GM21367 (cell line): Measurements from ENCODE around the gene SLC38A9.
"Not testable (repeated sequence)": the region's sequence is repeated elsewhere in the genome, so short reads cannot be mapped to it uniquely, and the experiment has no call there.

Experiments
- ATAC-seq: cut with Tn5 transposase; IDR thresholded peaks from one replicate; pipeline ENCODE4 v1.9.1; 2021; ENCODE audit not compliant: unreplicated experiment

The SLC38A9 gene

GRCh38 chr5:55618318-55618717, 93.8 kb downstream of the SLC38A9 start:
- no peak for ATAC-seq

- no peak for ATAC-seq
These were observed 98.8 kb downstream of the SLC38A9 start for GRCh38 chr5:55613112-55613868.

DNA sequence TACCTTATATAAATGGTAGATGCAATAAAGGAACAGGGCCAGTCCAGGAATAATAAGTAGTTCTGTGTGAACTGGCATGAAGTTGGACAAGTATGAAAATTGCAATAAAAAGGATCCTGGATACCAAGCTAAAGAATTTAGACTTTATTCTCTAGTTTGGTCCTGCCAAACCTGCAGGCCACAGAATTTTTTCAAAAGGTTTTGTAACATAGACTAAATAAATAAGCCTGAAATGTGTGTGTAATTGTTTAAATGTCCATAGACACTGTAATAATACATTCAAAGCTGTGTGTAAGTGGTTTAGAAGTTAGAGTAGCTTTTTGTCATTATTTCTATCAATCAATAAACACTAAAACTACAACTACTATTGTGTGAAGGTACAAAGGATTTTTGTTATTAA, 101.6 kb downstream of the SLC38A9 start:
- no peak for ATAC-seq

DNA sequence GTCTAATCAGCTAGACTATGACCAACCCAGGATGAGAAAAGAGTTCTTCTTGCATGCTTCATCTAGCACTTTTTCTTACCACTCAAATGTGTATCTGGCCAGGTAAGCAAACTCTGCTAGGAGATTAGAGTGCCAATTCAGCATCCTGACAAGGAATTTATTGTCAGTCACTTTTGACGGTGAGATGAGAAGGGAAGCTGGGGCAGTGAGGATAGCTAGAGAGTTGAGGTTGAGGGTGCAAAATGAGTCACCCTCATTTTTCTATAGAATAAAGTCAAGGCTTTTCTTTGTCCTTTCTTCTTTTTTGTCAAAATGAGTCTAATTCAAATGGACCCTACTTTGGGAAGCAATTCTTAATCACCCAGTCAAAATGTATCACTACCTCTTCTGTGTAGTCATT, 102.7 kb downstream of the SLC38A9 start:
- no peak for ATAC-seq

DNA sequence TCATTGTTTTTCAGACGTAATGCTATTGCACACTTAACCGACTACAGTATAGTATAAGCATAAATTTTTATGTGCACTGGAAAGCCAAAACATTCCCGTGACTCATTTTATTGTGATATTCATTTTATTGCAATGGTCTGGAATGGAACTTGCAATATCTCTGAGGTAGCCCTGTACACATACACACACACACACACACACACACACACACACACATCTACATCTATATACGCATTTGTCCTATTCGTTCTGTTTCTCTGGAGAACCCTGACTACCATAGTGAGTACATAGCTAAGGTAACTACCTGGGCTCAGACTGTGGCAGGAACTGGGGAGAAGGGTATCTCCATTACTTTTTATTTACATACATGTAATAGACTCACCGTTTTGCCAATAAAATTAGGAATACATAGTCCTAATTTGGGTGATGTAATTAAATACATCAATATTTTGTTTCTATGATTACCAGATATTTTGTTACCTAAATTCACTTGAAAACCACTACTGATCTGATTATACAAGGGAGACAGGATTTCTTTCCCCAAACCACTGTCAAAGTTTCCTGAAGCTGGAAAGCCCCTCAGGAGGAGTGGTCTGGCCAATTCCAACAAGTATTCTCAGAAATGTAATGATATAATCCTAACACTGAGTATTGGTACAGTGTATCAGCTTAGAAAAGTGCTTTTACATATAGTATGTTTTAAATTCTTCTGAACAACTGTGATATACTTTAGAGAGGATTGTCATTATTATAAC, 103.4 kb downstream of the SLC38A9 start:
- ATAC-seq, result no peak

- not testable (repeated sequence) for ATAC-seq
These were observed 104.8 kb downstream of the SLC38A9 start for GRCh38 chr5:55607309-55607708.

DNA sequence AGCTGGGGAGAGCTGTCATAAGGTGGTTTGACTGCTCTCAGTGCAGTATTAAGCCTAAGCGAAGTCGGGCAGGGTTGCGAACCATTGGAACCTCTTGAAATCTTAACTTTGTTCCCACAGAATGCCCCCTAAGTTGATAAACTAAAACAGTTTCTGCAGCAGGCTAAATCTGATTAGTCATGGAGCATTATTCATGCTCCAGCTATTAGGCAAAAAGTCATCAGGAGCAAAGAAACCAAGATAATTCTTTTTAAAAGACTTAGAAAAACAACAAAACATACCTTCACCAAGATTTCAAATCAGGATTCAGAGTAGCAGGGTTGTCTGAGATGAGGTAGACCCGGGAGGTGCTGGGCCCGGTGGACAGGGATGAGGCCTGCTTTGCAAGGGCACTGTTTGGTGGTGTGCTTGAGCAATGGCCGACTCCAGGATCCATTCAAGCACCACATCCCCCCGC, 107.5 kb downstream of the SLC38A9 start:
- ATAC-seq, result no peak

- no peak for ATAC-seq
These were observed 108.2 kb downstream of the SLC38A9 start for GRCh38 chr5:55603922-55604321.

- ATAC-seq, result no peak
These were observed 110.5 kb downstream of the SLC38A9 start for GRCh38 chr5:55601628-55602027.

- no peak for ATAC-seq
These were observed 110.9 kb downstream of the SLC38A9 start for GRCh38 chr5:55601204-55601618.

- ATAC-seq, result no peak
These were observed 111.5 kb downstream of the SLC38A9 start for GRCh38 chr5:55600497-55601203.

- ATAC-seq, result no peak
These were observed 112.0 kb downstream of the SLC38A9 start for GRCh38 chr5:55600086-55600485.

- ATAC-seq, result no peak
These were observed 112.7 kb downstream of the SLC38A9 start for GRCh38 chr5:55599148-55600050.

- ATAC-seq, result no peak
These were observed 114.8 kb downstream of the SLC38A9 start for GRCh38 chr5:55597014-55597981.

- ATAC-seq, result no peak
These were observed 117.5 kb downstream of the SLC38A9 start for GRCh38 chr5:55594671-55595070.

GRCh38 chr5:55593115-55593472, 119.0 kb downstream of the SLC38A9 start:
- ATAC-seq, result no peak

- no peak for ATAC-seq
These were observed 119.6 kb downstream of the SLC38A9 start for GRCh38 chr5:55592388-55593114.

DNA sequence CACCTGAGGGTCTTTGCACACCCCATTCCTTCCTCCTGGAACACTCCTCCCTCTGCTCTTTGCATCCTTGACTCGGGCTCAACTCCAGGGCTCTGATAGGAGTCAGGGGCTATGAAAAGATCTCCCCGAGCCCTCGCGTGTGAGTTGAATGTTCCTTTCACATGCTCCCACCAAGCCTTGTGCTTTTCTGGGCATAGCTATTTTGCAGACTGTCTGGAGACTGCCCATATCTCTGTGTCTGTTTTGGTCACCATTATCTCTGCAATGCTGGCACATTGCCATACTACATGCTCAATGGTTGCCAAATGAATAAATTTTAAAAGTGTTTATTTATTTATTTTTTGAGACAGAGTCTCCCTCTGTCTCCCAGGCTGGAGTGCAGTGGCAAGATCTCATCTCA, 120.4 kb downstream of the SLC38A9 start:
- ATAC-seq, result no peak

- no peak for ATAC-seq
These were observed 126.9 kb downstream of the SLC38A9 start for GRCh38 chr5:55585206-55585610.
